ENCODE data around the gene ISM1. TPM values are rescaled to one million over a fixed set of nuclear protein-coding genes. Genes with fewer than 3 reads are reported as not detected.

The ISM1 gene
- total and polyA plus RNA-seq, 12 donors, result 0.54 to 1.7 (median 1.0) TPM

- intact Hi-C loops (cut with DNase I), result loop anchor here in 1 of 10 donors (10.0 kb wide), 1 partner anchor 64 kb away; no protein-coding TSS in a partner anchor
- no peak for ATAC-seq
- 81 to 87% methylated on average over 5 of the region's 5 CpGs for WGBS, 2 donors
Observed at GRCh38 chr20:13291157-13291556, 70.1 kb downstream of the ISM1 start.

GRCh38 chr20:13292201-13292885 is 71.3 kb downstream of the ISM1 start:
- ATAC-seq, result no peak
- no peak for DNase-seq
- peaks cover 0 to 5% (median 0%) of the 10 kb centered on the region in 9 donors for H3K36me3 ChIP-seq
- H3K4me3 ChIP-seq, result no peak overlapping the region
- H3K27me3 ChIP-seq, result no peaks in the 10 kb centered on the region
- 83 to 88% methylated on average over 11 of the region's 11 CpGs for WGBS, 2 donors
- intact Hi-C loops (cut with DNase I), result loop anchor here in 1 of 10 donors (10.0 kb wide), 1 partner anchor 62 kb away; no protein-coding TSS in a partner anchor
- no peaks in the 10 kb centered on the region for H3K9me3 ChIP-seq
- no peaks in the 10 kb centered on the region for H3K4me1 ChIP-seq
- no peak overlapping the region for H3K27ac ChIP-seq
- no peak for TF ChIP-seq CTCF (IDR thresholded peaks at IDR 0.05)

More at GRCh38 chr20:13291157-13291556, 70.1 kb downstream of the ISM1 start:
- H3K36me3 ChIP-seq, result peaks cover 0 to 5% (median 0%) of the 10 kb centered on the region in 9 donors
- no peak overlapping the region for H3K4me3 ChIP-seq
- H3K27ac ChIP-seq, result no peak overlapping the region
- no peaks in the 10 kb centered on the region for H3K9me3 ChIP-seq
- DNase-seq, result no peak
- H3K4me1 ChIP-seq, result no peaks in the 10 kb centered on the region
- H3K27me3 ChIP-seq, result no peaks in the 10 kb centered on the region
- TF ChIP-seq CTCF (IDR thresholded peaks at IDR 0.05), result no peak

GRCh38 chr20:13294522-13294921 is 73.4 kb downstream of the ISM1 start:
- DNase-seq (no peak), ATAC-seq (no peak)
- intact Hi-C loops (cut with DNase I), result loop anchor here in 1 of 10 donors (10.0 kb wide), 1 partner anchor 60 kb away; no protein-coding TSS in a partner anchor
- H3K4me3 ChIP-seq, result no peak overlapping the region
- no peaks in the 10 kb centered on the region for H3K9me3 ChIP-seq
- no peaks in the 10 kb centered on the region for H3K4me1 ChIP-seq
- 88 to 91% methylated on average over 2 of the region's 2 CpGs for WGBS, 2 donors
- no peaks in the 10 kb centered on the region for H3K36me3 ChIP-seq
- TF ChIP-seq CTCF (IDR thresholded peaks at IDR 0.05), result no peak
- H3K27ac ChIP-seq, result no peak overlapping the region
- no peaks in the 10 kb centered on the region for H3K27me3 ChIP-seq

GRCh38 chr20:13295637-13296036 is 74.6 kb downstream of the ISM1 start:
- no peak overlapping the region for H3K4me3 ChIP-seq
- H3K9me3 ChIP-seq, result no peaks in the 10 kb centered on the region
- no peaks in the 10 kb centered on the region for H3K4me1 ChIP-seq
- DNase-seq (no peak), ATAC-seq (no peak)
- no peak for TF ChIP-seq CTCF (IDR thresholded peaks at IDR 0.05)
- no peaks in the 10 kb centered on the region for H3K27me3 ChIP-seq
- intact Hi-C loops (cut with DNase I), result loop anchor here in 1 of 10 donors (10.0 kb wide), 1 partner anchor 59 kb away; no protein-coding TSS in a partner anchor
- WGBS, 2 donors, result 68 to 76% methylated on average over 8 of the region's 8 CpGs
- H3K27ac ChIP-seq, result no peak overlapping the region
- no peaks in the 10 kb centered on the region for H3K36me3 ChIP-seq
